Head of caudate nucleus (tissue), 42 donors: ENCODE measurements around the gene RMRP.

ENCODE experiments used
- DNase-seq, 42 donors: peaks; one replicate each; pipeline versions ENCODE4 v3.0.0 to v3.0.0-alpha.2; 2020 to 2021; ENCODE audit warnings: mixed read lengths in 7 of 42
- intact Hi-C: fragments of 100-400 bp; cut with DNase I; formaldehyde crosslinking; loops from one replicate; pipeline ENCODE4 v1.15.0; 2022

The RMRP gene

GRCh38 chr9:35673132-35674024, 15.6 kb upstream of the RMRP start, which contains the start of gene CA9:
TSS of gene CA9 (plus strand) at chr9:35673928. CDS start at chr9:35673960, 32 bp downstream.
- peak in 7 of 42 donors; percentile 30 to 71 (median 36) for DNase-seq
- intact Hi-C loops, result no loop called here

GRCh38 chr9:35669331-35670145, 11.7 kb upstream of the RMRP start:
- DNase-seq, result no peak
- intact Hi-C loops, result no loop called here

GRCh38 chr9:35667939-35668338, 10.1 kb upstream of the RMRP start:
- intact Hi-C loops, result no loop called here
- no peak for DNase-seq

GRCh38 chr9:35666549-35666948, 8.7 kb upstream of the RMRP start:
- no peak for DNase-seq
- intact Hi-C loops, result no loop called here

GRCh38 chr9:35666045-35666444, 8.2 kb upstream of the RMRP start:
- intact Hi-C loops, result no loop called here
- no peak for DNase-seq

- DNase-seq, result no peak
- intact Hi-C loops, result no loop called here
These were observed 7.6 kb upstream of the RMRP start for GRCh38 chr9:35665471-35665818.

- intact Hi-C loops, result no loop called here
- DNase-seq, result peak; percentile 10 to 87 (median 73)
These were observed 7.0 kb upstream of the RMRP start, which contains the start of gene ARHGEF39 for GRCh38 chr9:35664531-35665470. TSS of gene ARHGEF39 (minus strand) at chr9:35665195. CDS start at chr9:35665169, 26 bp downstream.

- intact Hi-C loops, result no loop called here
These were observed 4.6 kb upstream of the RMRP start for GRCh38 chr9:35662437-35662836.

GRCh38 chr9:35661756-35662350, 4.0 kb upstream of the RMRP start:
- no peak for DNase-seq
- intact Hi-C loops, result no loop called here

More at GRCh38 chr9:35662437-35662836, 4.6 kb upstream of the RMRP start:
- DNase-seq, result no peak

- intact Hi-C loops, result no loop called here
- DNase-seq, result peak in 18 of 42 donors; percentile 14 to 75 (median 42)
These were observed 3.2 kb upstream of the RMRP start for GRCh38 chr9:35660966-35661415.

GRCh38 chr9:35659340-35659739, 1.5 kb upstream of the RMRP start:
- no peak for DNase-seq
- intact Hi-C loops, result no loop called here

GRCh38 chr9:35658968-35659220, 1.1 kb upstream of the RMRP start:
- DNase-seq, result peak in 17 of 42 donors; percentile 9 to 58 (median 36)
- intact Hi-C loops, result no loop called here

GRCh38 chr9:35658137-35658967, 533 bp upstream of the RMRP start, which contains the start of gene CCDC107:
TSS of gene CCDC107 (plus strand) at chr9:35658292. CDS start at chr9:35658380, 88 bp downstream.
- intact Hi-C loops, result no loop called here

GRCh38 chr9:35656831-35657545, 831 bp downstream of the RMRP start:
- intact Hi-C loops, result loop anchor here (2.0 kb wide), 1 partner anchor 76 kb away; the partner anchor contains the start of genes CREB3 and TLN1
- peak in 4 of 42 donors; percentile 12 to 25 (median 18) for DNase-seq

More at GRCh38 chr9:35658137-35658967, 533 bp upstream of the RMRP start, which contains the start of gene CCDC107:
- peak; percentile 60 to 92 (median 84) for DNase-seq

- DNase-seq, result peak in 1 of 42 donors; percentile 9
- intact Hi-C loops, result loop anchor here (2.0 kb wide), 1 partner anchor 76 kb away; the partner anchor contains the start of genes CREB3 and TLN1
These were observed 1.5 kb downstream of the RMRP start for GRCh38 chr9:35656348-35656747.

GRCh38 chr9:35653611-35654010, 4.2 kb downstream of the RMRP start:
- no peak for DNase-seq
- intact Hi-C loops, result no loop called here

- intact Hi-C loops, result no loop called here
- peak in 1 of 42 donors; percentile 4 for DNase-seq
These were observed 5.0 kb downstream of the RMRP start for GRCh38 chr9:35652829-35653209.
